Esophagus muscularis mucosa (tissue), 4 donors: ENCODE measurements around the gene MT1A. TPM values are rescaled to one million over a fixed set of nuclear protein-coding genes. Genes with fewer than 3 reads are reported as not detected.

Experiments used
- DNase-seq: peaks from one replicate; pipeline ENCODE4 v3.0.0-alpha.2; 2017; ENCODE audit errors: extremely low spot score
- H3K27ac ChIP-seq, 4 donors: fragments of 200-600 bp; sonication (generic); replicated peaks in 1 of 4; 1 replicate in 3 of 4; 2 replicates in 1 of 4; pipeline ENCODE4 v1.5.1; 2016 to 2019; ENCODE audit warnings: mild to moderate bottlenecking in 1 of 4
- H3K27me3 ChIP-seq, 4 donors: fragments of 200-600 bp; sonication (generic); one replicate each; pipeline versions ENCODE4 v1.5.1 to v1.6.0; 2016 to 2019
- H3K36me3 ChIP-seq, 4 donors: fragments of 200-600 bp; sonication (generic); one replicate each; pipeline ENCODE4 v1.5.1; 2016 to 2019
- H3K4me1 ChIP-seq, 4 donors: fragments of 200-600 bp; sonication (generic); one replicate each; pipeline ENCODE4 v1.5.1; 2016 to 2019
- H3K4me3 ChIP-seq, 4 donors: fragments of 200-600 bp; sonication (generic); 1 replicate in 2 of 4; 2 replicates in 2 of 4; pipeline ENCODE4 v1.5.1; 2016 to 2019; ENCODE audit warnings: mild to moderate bottlenecking in 4 of 4, moderate library complexity in 1 of 4
- H3K9me3 ChIP-seq, 4 donors: fragments of 200-600 bp; sonication (generic); 1 replicate in 3 of 4; 2 replicates in 1 of 4; pipeline ENCODE4 v1.5.1; 2016 to 2019
- CTCF ChIP-seq, 3 experiments: fragments of 200-600 bp in 2 of 3; fragments of 450-650 bp in 1 of 3; sonication (generic) in 2 of 3; IDR thresholded peaks; one replicate each; pipeline ENCODE4 v1.5.1; 2017 to 2019; ENCODE audit warnings: antibody characterized with exemption in 3 of 3, mild to moderate bottlenecking in 2 of 3, moderate library complexity in 1 of 3
- EP300 ChIP-seq: sonication (generic); formaldehyde crosslinking; IDR thresholded peaks from one replicate; pipeline ENCODE4 v1.6.1; 2017; ENCODE audit warnings: antibody characterized with exemption
- POLR2A ChIP-seq: fragments of 450-650 bp; IDR thresholded peaks from one replicate; pipeline ENCODE4 v1.6.1; 2017; ENCODE audit warnings: antibody characterized with exemption, moderate library complexity, mild to moderate bottlenecking, low read depth
- POLR2AphosphoS5 ChIP-seq, 2 donors: sonication (generic); formaldehyde crosslinking; IDR thresholded peaks; one replicate each; pipeline ENCODE4 v1.6.1; 2017; ENCODE audit warnings: antibody characterized with exemption in 2 of 2
- WGBS: methylation state at CpG from one replicate; pipeline ENCODE4 v1.1.5; 2018; 5-methylcytosine and 5-hydroxymethylcytosine counted together
- intact Hi-C: fragments of 100-400 bp; cut with DNase I; formaldehyde crosslinking; loops from one replicate; pipeline ENCODE4 v1.15.1; 2023
- total RNA-seq, 4 donors: library from RNA; depleted of rRNA; stranded (reverse); fragments of >200 nt; gene quantifications; one replicate each; pipeline versions ENCODE4 v1.1.0 to v1.2.1, GENCODE V29; 2016

Gene MT1A
- total RNA-seq, 4 donors from 2014 or later: 1.7 to 371 (median 21.3) TPM; not detected in 1

DNA sequence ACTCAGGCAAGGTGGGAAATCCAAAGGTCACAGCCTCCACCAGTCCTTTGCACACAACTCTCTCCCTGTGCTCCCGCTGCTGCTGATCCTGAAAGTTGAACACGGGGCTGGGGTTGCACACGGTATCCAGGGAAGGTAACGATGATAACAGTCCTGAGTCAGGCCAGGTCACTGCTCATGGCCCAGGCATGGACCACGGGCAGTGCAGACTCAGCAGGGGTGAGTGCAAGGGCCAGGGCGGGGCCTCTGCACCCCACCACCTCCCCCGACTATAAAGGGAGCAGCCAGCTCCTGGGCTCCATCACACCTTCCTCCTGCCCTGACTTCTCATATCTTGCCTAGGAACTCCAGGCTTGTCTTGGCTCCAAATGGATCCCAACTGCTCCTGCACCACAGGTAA is 13.1 kb downstream of the MT1A start, which contains the start of gene MT1B:
MT1B (plus strand) TSS at position 301 of the 400 bp plus-strand sequence; CDS start at position 369, 68 bp downstream.
- Histone ChIP-seq H3K36me3 (no peaks in the 10 kb centered on the region), H3K4me3 (no peak within 1 kb of the TSS), H3K9me3 (no peaks in the 10 kb centered on the region), H3K4me1 (no peaks in the 10 kb centered on the region), H3K27me3 (peaks cover 0 to 44% (median 5%) of the 10 kb centered on the region in 4 donors), H3K27ac (no peak within 1 kb of the TSS)
- TF ChIP-seq POLR2A (no peak), EP300 (no peak), POLR2AphosphoS5 (IDR thresholded peaks at IDR 0.05) (no peak), CTCF (IDR thresholded peaks at IDR 0.05) (no peak)
- WGBS: 100% methylated on average over 1 of the region's 7 CpGs
- intact Hi-C loops: no loop called here
- no peak for DNase-seq

DNA sequence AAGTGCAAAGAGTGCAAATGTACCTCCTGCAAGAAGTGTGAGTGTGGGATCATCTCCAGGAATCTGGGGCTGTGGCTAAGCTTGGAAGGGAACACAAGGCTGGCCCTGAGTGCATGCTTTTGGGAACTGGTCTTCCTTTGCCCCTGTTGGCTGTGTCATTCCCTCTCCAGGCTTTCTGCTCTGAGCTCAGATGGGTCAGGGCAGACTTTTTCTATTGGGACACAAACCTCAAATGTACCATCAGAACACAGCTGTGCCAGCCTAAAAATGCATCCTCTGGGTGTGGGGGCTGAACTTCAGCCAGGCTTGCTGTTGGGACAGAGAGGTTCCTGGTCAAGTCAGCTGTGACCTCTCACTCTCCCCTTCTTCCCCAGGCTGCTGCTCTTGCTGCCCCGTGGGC is 14.1 kb downstream of the MT1A start:
- DNase-seq: no peak
- H3K9me3 ChIP-seq: no peaks in the 10 kb centered on the region
- no peak overlapping the region for H3K4me3 ChIP-seq
- H3K27me3 ChIP-seq: peaks cover 0 to 39% (median 6%) of the 10 kb centered on the region in 4 donors
- H3K4me1 ChIP-seq: peaks cover 4 to 5% (median 5%) of the 10 kb centered on the region in 4 donors
- TF ChIP-seq EP300 (no peak), POLR2AphosphoS5 (IDR thresholded peaks at IDR 0.05) (no peak), CTCF (IDR thresholded peaks at IDR 0.05) (no peak), POLR2A (no peak)
- 44% methylated on average over 1 of the region's 1 CpG for WGBS
- intact Hi-C loops: no loop called here
- no peak overlapping the region for H3K27ac ChIP-seq
- H3K36me3 ChIP-seq: no peaks in the 10 kb centered on the region

- H3K27me3 ChIP-seq: peaks cover 0 to 39% (median 9%) of the 10 kb centered on the region in 4 donors
- H3K27ac ChIP-seq: no peak overlapping the region
- intact Hi-C loops: no loop called here
- no peak for DNase-seq
- H3K4me3 ChIP-seq: no peak overlapping the region
- no peak for TF ChIP-seq EP300
- no peak for TF ChIP-seq POLR2A
- TF ChIP-seq CTCF (IDR thresholded peaks at IDR 0.05): no peak
- TF ChIP-seq POLR2AphosphoS5 (IDR thresholded peaks at IDR 0.05): no peak
- WGBS: 76% methylated on average over 7 of the region's 7 CpGs
- no peaks in the 10 kb centered on the region for H3K9me3 ChIP-seq
- peaks cover 10 to 11% (median 11%) of the 10 kb centered on the region in 4 donors for H3K4me1 ChIP-seq
- H3K36me3 ChIP-seq: no peaks in the 10 kb centered on the region
Observed at GRCh38 chr16:56653218-56653617, 14.8 kb downstream of the MT1A start.

GRCh38 chr16:56657555-56658326 is 19.3 kb downstream of the MT1A start, which contains the start of gene MT1F:
TSS of gene MT1F (plus strand) at chr16:56657959. CDS start at chr16:56658059, 100 bp downstream.
- H3K27me3 ChIP-seq: peaks cover 0 to 56% (median 21%) of the 10 kb centered on the region in 4 donors
- H3K36me3 ChIP-seq: no peaks in the 10 kb centered on the region
- peaks cover 17 to 21% (median 20%) of the 10 kb centered on the region in 4 donors for H3K4me1 ChIP-seq
- no peak for DNase-seq
- H3K4me3 ChIP-seq: peak within 1 kb of the TSS; percentile 48 to 67 (median 52)
- intact Hi-C loops: no loop called here
- no peak for TF ChIP-seq CTCF (IDR thresholded peaks at IDR 0.05)
- TF ChIP-seq POLR2AphosphoS5 (IDR thresholded peaks at IDR 0.05): peak; percentile 43 to 56
- no peak for TF ChIP-seq POLR2A
- TF ChIP-seq EP300: no peak
- H3K27ac ChIP-seq: peak within 1 kb of the TSS; percentile 10 to 60 (median 32)
- WGBS: 4% methylated on average over 20 of the region's 46 CpGs
- H3K9me3 ChIP-seq: no peaks in the 10 kb centered on the region
